Measurements from ENCODE around the gene MRPS25. TPM values are rescaled to one million over a fixed set of nuclear protein-coding genes. Genes with fewer than 3 reads are reported as not detected.

MRPS25 gene
- polyA plus RNA-seq, 1 of the 3 experiments (the other 2 are of a cell fraction) = 41.5 TPM

- CTCF ChIA-PET = interaction anchor here (1.2 kb wide), 1 partner anchor 79 kb away, joined by 3 read pairs; no protein-coding TSS in a partner anchor
- no peak for TF ChIP-seq YY1 (IDR thresholded peaks at IDR 0.05; ENCODE audit: low read depth)
- TF ChIP-seq NRF1 (IDR thresholded peaks at IDR 0.05; ENCODE audit: low read depth, low read length) = no peak
- TF ChIP-seq TEAD4 (IDR thresholded peaks at IDR 0.05; ENCODE audit: borderline replicate concordance, insufficient read depth) = no peak
- TF ChIP-seq TAF1 (IDR thresholded peaks at IDR 0.05; ENCODE audit: borderline replicate concordance, low read depth, low read length) = no peak
- no peak for TF ChIP-seq FOXJ3 (CRISPR knock-in tag; IDR thresholded peaks at IDR 0.05)
- TF ChIP-seq FOXM1 (IDR thresholded peaks at IDR 0.05; ENCODE audit: low read depth) = no peak
- no peak for TF ChIP-seq IRF3 (IDR thresholded peaks at IDR 0.05; ENCODE audit: low read depth, low read length)
- TF ChIP-seq MXI1 (IDR thresholded peaks at IDR 0.05; ENCODE audit: low read depth, low read length) = no peak
- no peak for TF ChIP-seq JUND (IDR thresholded peaks at IDR 0.05)
- no peak for TF ChIP-seq FOSL2 (IDR thresholded peaks at IDR 0.05; ENCODE audit: borderline replicate concordance, low read depth)
- no peak for TF ChIP-seq POLR2AphosphoS5 (IDR thresholded peaks at IDR 0.05; ENCODE audit: low read depth, low read length)
- TF ChIP-seq, protein P1, sequence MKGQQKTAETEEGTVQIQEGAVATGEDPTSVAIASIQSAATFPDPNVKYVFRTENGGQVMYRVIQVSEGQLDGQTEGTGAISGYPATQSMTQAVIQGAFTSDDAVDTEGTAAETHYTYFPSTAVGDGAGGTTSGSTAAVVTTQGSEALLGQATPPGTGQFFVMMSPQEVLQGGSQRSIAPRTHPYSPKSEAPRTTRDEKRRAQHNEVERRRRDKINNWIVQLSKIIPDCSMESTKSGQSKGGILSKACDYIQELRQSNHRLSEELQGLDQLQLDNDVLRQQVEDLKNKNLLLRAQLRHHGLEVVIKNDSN (IDR thresholded peaks at IDR 0.05; ENCODE audit: borderline replicate concordance, low read depth) = no peak
- TF ChIP-seq SIN3A (IDR thresholded peaks at IDR 0.05; ENCODE audit: borderline replicate concordance, low read depth, low read length) = no peak
- TF ChIP-seq RFX5 (IDR thresholded peaks at IDR 0.05; ENCODE audit: low read length) = no peak
These were observed 35.5 kb downstream of the MRPS25 start for GRCh38 chr3:15029625-15030024.

DNA sequence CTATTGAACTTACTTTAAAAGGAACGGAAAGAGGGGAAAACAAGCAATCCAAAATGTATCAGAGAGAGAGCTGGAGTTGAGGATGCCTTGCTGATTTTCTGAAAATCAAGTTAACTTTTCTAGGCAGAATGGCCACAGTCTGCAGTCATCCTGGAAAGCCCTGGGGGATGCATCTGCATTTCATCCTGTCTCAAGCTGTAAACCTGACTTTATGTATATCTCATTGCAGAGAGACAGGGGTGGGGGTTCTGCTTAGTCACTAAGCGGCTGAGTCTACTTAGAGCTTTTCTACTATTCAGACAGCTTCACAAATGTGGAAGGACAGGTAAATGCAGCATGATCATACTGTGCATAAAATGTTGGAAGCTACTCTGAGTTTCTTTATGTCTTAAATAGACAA, 41.4 kb downstream of the MRPS25 start:
- no peak overlapping the region for H2AFZ ChIP-seq (ENCODE audit: low read depth)
- H3K79me2 ChIP-seq (ENCODE audit: insufficient read depth) = no peaks in the 10 kb centered on the region
- ChIA-PET POLR2A (interaction anchor here (1.4 to 1.7 kb wide), 2 partner anchors 75 to 77 kb away, joined by 4 to 5 read pairs; partner anchors contain the start of genes NR2C2 and RBSN), CTCF (interaction anchor here (0.8 to 1.4 kb wide), 5 partner anchors 9 to 76 kb away, joined by 3 to 6 read pairs (median 4); partner anchors contain the start of gene NR2C2)
- no peak overlapping the region for H3K4me2 ChIP-seq
- H3F3A ChIP-seq (replicated peaks; ENCODE audit: insufficient read depth) = no peaks in the 10 kb centered on the region
- H3K27ac ChIP-seq (ENCODE audit: low read depth in 2 of 2, low read length in 1 of 2) = peak overlapping the region in 1 of 2 experiments; percentile 95; a peak in 2 of 4 replicates
- TF ChIP-seq FOSL2 (IDR thresholded peaks at IDR 0.05; ENCODE audit: borderline replicate concordance, low read depth) (no peak), CTCF (IDR thresholded peaks at IDR 0.05) (no peak), EP300 (IDR thresholded peaks at IDR 0.05; ENCODE audit: borderline replicate concordance in 1 of 2, low read depth in 1 of 2, low read length in 1 of 2) (no peak; a peak in 1 of 4 replicates), TEAD4 (IDR thresholded peaks at IDR 0.05; ENCODE audit: borderline replicate concordance, insufficient read depth) (no peak), RCOR1 (IDR thresholded peaks at IDR 0.05; ENCODE audit: low read length) (peak; percentile 59; the same call in 1 of the 2 replicates), CHD2 (IDR thresholded peaks at IDR 0.05; ENCODE audit: low read length, partially characterized antibody) (peak; percentile 24), FOXJ3 (CRISPR knock-in tag; IDR thresholded peaks at IDR 0.05) (no peak)
- TF ChIP-seq, protein P1 (IDR thresholded peaks at IDR 0.05; ENCODE audit: borderline replicate concordance, low read depth) = no peak
- peak; percentile 72 for DNase-seq
- no peak overlapping the region for H3K9ac ChIP-seq
- no peak overlapping the region for H3K4me3 ChIP-seq (ENCODE audit: low read depth in 2 of 2, low read length in 1 of 2)
- no peaks in the 10 kb centered on the region for H3K27me3 ChIP-seq (ENCODE audit: insufficient read depth)
- H3K9me3 ChIP-seq = no peaks in the 10 kb centered on the region
- no peaks in the 10 kb centered on the region for H3K9me2 ChIP-seq
- H4K20me1 ChIP-seq (ENCODE audit: insufficient read depth) = no peaks in the 10 kb centered on the region
- 84% methylated on average over 2 of the region's 2 CpGs for WGBS (ENCODE audit: low lambda C conversion rate)
- H3K4me1 ChIP-seq (ENCODE audit: control insufficient read depth in 1 of 2, insufficient read depth in 2 of 2, low read depth in 1 of 2, low read length in 1 of 2) = peaks cover 0 to 24% of the 10 kb centered on the region in 2 experiments; a peak in 2 of 4 replicates
- peaks cover 63 to 68% of the 10 kb centered on the region in 2 experiments for H3K36me3 ChIP-seq (replicated peaks in 1 of 2; ENCODE audit: control insufficient read depth in 1 of 2, insufficient read depth in 2 of 2, low read length in 1 of 2)

More at GRCh38 chr3:15029625-15030024, 35.5 kb downstream of the MRPS25 start:
- POLR2A ChIA-PET = no interaction called here
- Histone ChIP-seq H3K27me3 (ENCODE audit: insufficient read depth) (no peaks in the 10 kb centered on the region), H3K9ac (no peak overlapping the region), H3K4me2 (no peak overlapping the region), H3K9me2 (no peaks in the 10 kb centered on the region), H3K4me3 (ENCODE audit: low read depth in 2 of 2, low read length in 1 of 2) (no peak overlapping the region), H3K36me3 (replicated peaks in 1 of 2; ENCODE audit: control insufficient read depth in 1 of 2, insufficient read depth in 2 of 2, low read length in 1 of 2) (peaks cover 53 to 69% of the 10 kb centered on the region in 2 experiments), H3K4me1 (ENCODE audit: control insufficient read depth in 1 of 2, insufficient read depth in 2 of 2, low read depth in 1 of 2, low read length in 1 of 2) (peaks cover 0 to 5% of the 10 kb centered on the region in 2 experiments; a peak in 1 of 4 replicates), H3K27ac (ENCODE audit: low read depth in 2 of 2, low read length in 1 of 2) (no peak overlapping the region), H3K79me2 (ENCODE audit: insufficient read depth) (no peaks in the 10 kb centered on the region), H3F3A (replicated peaks; ENCODE audit: insufficient read depth) (peaks cover 3% of the 10 kb centered on the region), H4K20me1 (ENCODE audit: insufficient read depth) (no peaks in the 10 kb centered on the region), H2AFZ (ENCODE audit: low read depth) (no peak overlapping the region), H3K9me3 (no peaks in the 10 kb centered on the region)
- no peak for DNase-seq

Data from SK-N-SH (cell line).